Stimulated activated CD4-positive, alpha-beta T cell treated with anti-CD3 and anti-CD28 coated beads, Interleukin-1b, Interleukin-23, amount 100 ng/mL, for 24 hours (primary cell): ENCODE data around the gene TLE1.

Source experiments
- DNase-seq, 4 experiments: peaks; one replicate each; pipeline ENCODE4 v3.0.0-alpha.2; 2020; ENCODE audit warnings: low read depth in 4 of 4, low spot score in 1 of 4

The TLE1 gene

DNA sequence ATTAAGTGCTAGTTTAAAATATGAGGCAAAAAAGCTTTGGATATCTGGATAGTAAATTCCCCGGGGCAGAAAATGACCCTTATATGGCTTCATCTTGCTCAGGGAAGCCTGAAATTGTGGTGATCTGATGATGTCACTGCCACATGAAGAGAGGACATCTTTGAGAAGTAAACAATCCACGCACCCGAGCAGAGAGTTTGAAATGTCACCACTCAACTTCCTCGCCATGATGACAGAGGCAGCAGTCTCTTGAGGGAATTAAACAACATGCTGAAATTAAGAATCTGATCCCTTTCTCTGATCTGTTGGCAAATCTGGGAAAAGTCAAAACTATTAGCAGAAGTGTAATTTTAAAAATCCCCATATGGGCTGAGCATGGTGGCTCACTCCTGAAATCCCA is 110.0 kb downstream of the TLE1 start:
- no peak for DNase-seq

GRCh38 chr9:81578606-81579005 is 110.7 kb downstream of the TLE1 start:
- no peak for DNase-seq

- no peak for DNase-seq
Observed at GRCh38 chr9:81575956-81576355, 113.4 kb downstream of the TLE1 start.

GRCh38 chr9:81574405-81574804 is 114.9 kb downstream of the TLE1 start:
- DNase-seq = no peak

GRCh38 chr9:81573415-81574321 is 115.7 kb downstream of the TLE1 start:
- DNase-seq = no peak

DNA sequence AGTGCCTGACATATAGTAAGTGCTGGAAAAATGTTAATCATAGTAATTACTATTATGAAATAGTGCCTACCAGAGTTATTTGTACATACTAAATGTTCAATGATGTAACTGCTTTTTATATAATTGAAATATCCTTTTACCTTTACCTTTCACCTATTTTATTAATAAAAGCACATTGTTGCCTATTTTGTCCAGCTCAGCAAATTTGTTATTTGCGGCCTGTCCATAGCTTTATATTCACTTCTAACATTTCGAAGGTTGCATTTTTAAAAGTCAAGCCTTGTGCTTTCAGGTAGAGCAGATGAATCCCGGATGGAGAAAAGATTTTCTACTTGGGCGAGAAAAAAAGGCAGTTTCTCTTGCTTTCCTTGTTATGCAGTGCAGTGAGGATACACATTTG is 119.3 kb downstream of the TLE1 start:
- no peak for DNase-seq

DNA sequence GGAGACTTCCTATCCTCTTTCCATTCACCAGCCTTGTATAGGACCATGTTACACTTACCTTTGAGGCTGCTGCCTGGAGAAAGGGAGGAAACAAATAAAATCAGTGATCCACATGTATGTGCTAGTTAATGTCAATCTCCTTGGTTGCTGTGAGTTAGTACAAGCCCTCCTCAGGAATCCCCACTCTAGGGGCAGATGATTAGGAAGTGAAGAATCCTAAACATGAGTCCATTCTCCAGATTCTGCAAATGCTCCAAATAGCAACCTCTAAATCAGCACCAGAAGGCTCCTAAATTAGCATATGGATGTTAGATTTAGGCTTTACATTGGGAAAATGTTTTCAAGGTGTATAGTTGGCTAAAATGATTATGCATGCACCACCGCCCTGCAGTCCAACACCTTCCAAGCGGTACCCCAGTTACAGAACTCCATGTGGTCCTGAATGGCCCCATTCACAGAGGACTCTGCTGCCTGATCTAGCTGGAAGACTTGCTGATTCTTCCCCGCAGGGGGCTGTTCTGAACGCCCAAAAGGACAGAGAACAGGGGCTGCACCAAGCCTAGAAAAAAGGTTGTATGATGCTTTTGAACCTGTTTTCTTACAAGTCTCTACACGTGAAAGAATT is 123.2 kb downstream of the TLE1 start:
- DNase-seq = no peak

DNA sequence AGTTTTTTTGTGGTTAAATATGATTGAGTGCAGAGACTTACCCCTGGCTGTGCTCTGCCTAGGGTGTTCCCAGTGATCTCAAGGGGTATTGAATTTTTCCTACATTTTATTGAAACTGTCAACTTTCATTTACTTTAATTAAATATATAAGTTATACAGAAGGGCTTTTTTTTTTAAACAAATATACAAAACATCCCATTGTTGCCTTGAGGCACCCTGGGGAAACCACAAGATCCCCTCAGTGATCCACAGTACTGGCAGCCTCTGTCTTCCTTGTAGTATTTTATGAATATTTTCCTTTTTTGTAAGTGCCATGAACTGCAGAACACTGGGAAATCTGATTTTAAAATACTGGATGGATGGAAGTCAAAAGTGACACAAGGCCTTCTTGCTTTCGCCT is 123.7 kb downstream of the TLE1 start:
- DNase-seq = no peak

DNA sequence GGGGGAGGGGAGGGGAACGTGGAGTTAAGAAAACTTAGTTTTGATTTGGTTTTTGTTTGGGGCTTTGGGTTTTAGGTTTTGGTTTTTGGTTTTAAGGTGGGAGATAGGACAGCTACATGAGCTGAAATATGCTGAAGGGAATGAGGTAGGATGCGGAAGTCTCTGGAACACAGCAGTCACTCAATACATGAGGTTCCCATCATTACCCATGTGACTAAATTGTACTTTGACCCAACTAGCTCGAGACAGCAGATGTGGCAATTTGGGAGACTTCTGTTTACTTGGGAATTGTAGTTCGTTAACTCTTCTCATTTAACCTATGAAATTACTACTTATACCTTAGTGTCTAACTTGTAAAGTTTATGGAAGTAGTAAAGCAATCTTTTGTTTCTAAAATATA is 124.2 kb downstream of the TLE1 start:
- no peak for DNase-seq

DNA sequence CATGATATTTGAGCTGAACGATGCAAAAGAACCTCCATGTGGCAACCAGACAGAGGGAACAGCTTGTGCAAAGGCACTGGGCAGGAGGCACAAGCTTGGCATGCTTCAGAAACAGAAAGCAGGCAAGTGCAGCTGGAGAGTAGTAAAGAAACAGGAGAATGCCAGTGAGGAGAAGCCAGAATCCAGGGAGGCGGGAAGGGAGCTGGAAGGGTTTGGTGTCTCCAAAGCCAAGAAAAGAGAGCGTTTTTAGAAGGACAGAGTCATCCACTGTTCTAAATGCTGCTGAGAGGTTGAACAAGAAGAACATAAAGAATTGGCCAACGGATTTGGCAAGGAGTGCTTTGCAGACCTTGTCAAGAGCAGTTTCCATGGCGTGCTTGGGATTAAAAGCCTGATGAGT is 124.7 kb downstream of the TLE1 start:
- DNase-seq = no peak

- no peak for DNase-seq
Observed at GRCh38 chr9:81563739-81564138, 125.6 kb downstream of the TLE1 start.

DNA sequence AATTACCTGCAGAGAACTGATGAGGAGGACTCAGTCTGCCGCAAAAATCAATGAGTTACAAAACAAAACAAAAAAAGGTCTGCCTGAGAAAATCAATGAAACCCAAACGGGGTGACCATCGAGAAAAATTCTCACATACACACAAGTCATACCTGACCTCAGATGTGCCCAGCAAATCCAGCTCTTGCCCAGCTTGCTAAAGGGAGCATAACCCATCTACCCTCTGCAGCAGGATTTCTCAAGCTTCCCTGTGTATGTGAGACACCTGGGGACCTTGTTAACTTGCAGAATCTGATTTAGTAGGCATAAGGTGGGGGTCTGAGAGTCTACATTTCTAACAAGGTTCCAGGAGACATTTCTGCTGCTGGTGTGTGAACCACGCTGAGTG is 126.3 kb downstream of the TLE1 start:
- DNase-seq = no peak

- DNase-seq = no peak
Observed at GRCh38 chr9:81562231-81563019, 126.9 kb downstream of the TLE1 start.

DNA sequence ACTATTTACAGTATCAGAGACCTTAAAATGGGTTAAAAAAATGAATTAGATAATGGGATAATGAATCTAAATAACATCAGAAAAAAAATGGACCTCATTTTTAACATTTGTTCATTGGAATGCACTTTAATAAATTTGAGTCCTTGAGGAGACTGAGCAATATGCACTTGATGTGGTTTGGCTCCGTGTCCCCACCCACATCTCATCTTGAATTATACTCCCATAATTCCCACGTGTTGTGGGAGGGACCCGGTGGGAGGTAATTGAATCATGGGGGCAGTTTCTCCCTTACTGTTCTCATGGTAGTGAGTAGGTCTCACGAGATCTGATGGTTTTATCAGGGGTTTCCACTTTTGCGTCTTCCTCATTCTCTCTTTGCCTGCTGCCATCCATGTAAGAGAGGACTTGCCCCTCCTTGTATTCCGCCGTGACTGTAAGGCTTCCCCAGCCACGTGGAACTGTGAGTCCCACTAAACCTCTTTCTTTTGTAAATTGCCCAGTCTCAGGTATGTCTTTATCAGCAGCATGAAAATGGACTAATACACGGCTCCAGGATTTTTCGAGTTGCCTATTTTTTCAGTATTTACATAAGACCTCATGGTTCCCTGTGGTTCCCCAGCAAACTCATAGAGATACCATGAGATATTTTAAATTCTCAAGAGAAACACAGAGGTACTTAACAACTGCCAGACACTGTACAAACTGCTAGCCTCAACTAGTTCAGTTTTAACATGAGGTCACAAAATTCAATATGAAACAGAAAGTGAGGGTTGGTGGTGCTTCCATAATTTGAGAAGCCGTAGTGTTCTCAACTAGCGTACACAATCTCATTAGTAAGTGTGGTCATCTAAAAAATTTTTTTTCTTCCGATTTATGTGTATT is 128.3 kb downstream of the TLE1 start:
- DNase-seq = no peak

DNA sequence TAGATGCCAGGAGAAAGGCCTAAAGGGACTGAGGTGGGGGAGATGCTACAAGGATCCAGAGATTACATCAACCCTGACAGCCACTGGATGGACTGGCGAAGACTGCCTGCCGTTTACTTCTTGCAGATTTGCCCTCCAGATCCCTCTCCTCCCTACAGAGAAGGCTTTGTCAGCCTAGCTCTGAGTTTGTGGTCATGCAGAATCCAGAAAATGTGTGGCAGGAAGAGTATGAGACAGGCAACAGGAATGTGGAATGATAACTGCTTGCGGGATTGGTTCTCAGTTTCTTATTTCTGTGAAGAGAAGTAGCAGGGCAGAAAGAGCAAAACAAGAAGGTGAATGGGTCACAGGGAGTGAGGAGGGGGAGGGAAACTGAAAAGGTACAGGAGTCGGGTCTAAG is 129.6 kb downstream of the TLE1 start:
- DNase-seq = no peak

DNA sequence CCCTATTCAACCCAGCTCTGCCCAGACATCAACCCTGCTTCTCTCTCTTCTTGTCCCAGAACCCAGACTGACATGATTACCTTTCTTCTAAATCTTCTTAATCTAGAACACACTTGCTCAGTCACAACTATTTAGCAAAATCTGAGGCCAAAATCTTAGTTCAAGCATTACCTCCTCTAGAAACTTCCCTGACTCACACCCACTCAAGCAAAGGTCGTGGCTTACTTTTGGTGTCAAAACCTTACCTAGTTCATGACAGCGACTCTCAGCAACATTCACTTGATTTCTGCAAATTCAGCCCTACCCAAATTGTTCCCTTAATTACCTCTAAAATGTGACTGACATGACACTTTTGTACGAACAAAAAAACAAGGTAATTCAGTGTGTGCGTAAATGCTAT is 130.2 kb downstream of the TLE1 start:
- no peak for DNase-seq

DNA sequence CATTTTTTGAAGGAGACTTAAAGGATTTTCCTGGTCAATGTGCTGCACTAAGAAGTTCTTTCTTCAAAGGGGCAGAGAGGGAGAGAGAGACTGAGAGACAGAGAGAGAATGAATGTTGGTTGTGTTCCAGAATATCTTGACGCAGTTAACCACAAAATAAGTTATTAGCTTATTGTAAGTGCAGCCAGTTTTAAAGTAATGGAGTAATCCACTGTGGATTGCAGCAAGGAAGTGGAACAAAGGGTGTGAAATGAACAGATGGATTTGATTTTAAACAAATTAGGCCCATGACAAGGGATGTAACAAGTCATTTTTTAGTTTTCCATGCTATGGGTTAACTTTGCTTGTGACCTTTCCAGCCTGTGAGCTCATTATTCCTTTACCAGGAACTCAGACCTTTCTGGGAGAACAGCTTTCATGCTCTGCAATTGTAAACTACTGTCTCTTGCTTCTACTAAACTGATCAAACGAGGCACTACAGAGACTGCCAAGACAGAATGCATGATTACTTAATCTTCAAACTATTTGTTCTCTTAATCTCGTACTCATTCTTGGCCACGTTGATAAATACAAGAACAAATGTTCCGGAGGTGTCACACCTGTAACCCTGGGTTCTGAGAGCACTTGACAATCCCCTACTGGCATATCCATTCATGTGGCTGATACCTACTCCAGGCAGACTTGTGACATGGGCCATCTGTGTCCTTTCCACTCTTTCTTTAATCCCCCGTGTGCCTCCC is 131.1 kb downstream of the TLE1 start:
- no peak for DNase-seq

- no peak for DNase-seq
Observed at GRCh38 chr9:81557452-81558090, 131.8 kb downstream of the TLE1 start.

GRCh38 chr9:81556923-81557322 is 132.4 kb downstream of the TLE1 start:
- DNase-seq = no peak

DNA sequence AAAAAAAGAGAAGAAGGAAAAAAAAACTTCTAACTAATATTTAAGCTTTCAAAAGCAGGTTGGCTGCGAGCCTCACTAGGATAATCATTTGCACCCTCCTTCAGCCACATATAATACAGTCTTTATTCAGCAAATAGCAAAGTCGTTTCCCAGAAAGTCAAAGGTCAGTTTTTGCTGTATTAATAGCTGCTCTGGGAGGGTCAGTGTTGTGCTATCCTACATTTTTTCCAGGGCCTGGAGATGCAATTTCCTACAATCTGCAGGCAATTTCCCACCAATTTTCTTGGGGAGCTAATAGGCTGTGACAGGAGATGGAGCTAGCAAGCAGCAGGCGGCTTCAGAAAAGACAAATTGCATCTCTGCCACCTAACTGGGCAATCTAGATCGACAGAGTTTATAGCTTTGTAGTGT is 136.8 kb downstream of the TLE1 start:
- DNase-seq = no peak
